ENCODE data around the gene SIX2.
"Not testable (repeated sequence)": the region's sequence is repeated elsewhere in the genome, so short reads cannot be mapped to it uniquely, and the experiment has no call there.

SIX2 gene

DNA sequence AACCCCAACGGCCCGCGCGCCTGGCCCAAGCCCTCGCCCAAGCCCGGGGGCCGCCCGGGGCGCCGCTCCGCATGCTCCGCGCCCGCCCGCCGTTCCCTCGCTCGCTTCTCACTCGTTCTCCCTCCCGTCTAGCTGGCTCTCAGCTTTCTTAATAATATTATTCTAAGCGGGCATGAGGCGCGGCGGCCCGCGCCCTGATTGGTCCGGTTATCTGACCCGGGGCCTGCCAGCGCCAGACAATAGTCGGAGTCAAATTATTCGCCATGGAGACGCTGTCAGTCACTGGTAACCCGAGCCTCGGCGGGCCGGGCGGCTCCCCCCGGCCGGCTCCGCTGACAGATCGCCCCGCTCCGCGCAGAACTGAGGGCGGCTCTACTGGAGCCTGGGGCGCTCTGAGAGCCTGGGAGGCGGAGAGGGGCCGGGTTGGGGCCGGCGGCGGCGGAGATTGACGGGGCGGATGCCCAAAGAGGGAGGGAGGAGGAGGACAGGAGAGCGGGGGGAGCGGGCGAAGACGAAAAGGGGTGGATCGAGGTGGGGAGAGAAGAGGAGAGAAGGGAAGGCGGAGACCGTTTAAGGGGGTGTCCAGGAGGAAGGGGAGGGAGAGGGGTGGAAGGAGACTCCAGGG, at the start of gene SIX2:
SIX2 (minus strand) TSS at position 150 of the 625 bp plus-strand sequence. CDS start 342 bp downstream, outside the sequence.
- peak; percentile 93 for DNase-seq (ENCODE audit: low read depth)
- peak within 1 kb of the TSS; percentile 60 for H3K4me3 ChIP-seq (ENCODE audit: low read depth, low read length)

DNA sequence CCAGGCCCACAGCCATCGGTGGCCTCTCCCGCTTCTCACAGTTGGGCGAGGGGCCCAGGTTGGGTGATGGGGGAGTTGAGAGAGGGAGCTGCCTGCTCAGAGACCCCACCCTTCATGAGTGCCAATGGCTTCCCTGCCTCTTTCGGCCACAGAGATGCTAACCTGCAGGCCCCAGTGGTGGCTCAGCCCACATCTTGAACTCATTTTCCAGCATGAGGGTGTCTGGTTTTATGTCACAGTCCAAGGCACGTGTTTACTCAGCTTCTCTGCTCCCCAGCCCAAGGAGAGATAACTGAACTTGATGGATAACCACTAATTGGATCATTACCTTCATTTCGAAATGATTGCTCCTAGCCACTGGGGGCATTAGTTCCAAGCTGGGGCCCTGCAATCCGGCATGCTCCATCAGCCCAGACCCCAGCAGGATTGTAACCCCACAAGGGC, 45.9 kb upstream of the SIX2 start:
- DNase-seq (ENCODE audit: low read depth) = no peak
- H3K4me3 ChIP-seq (ENCODE audit: low read depth, low read length) = no peak overlapping the region

DNA sequence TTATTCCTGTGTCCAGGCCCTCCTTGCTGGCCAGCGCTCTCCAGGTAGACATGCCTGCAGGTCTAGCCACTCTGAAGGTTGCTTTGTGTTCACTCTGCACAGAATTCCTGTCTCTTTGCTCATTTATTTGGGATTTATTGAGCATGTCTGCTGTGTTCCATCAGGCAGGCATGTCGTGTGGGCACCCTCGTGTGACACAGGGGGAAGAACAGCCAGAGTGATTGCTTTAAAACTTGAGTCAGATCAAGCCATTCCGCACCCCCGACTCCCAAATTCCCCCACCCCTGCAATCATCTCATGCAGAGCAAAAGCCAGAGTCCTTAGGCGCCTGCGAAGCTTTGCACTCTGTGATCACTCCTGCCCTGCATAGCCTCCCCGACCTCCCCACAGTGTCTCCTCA, 44.7 kb upstream of the SIX2 start:
- DNase-seq (ENCODE audit: low read depth) = no peak
- H3K4me3 ChIP-seq (ENCODE audit: low read depth, low read length) = no peak overlapping the region

DNA sequence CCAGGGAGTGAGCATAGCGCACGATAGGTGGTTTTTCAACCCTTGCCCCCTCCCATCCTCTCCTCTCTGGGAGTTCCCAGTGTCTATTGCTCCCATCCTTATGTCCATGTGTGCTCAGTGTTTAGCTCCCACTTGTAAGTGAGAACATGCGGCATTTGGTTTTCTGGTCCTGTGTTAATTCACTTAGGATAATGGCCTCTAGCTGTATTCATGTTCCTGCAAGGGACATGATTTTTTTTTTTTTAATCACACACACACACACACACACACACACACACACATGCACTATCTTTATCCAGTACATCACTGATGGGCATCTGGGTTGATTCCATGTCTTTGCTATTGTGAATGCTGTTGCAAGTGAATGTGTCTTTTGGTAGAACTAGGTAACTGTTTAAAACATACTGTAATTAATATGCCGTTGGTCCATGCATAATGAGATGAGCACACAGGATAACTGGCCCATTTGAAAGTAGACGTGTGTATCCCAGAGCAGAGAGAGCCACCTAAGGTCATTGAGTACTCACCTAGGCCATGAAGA, 43.2 kb upstream of the SIX2 start:
- no peak overlapping the region for H3K4me3 ChIP-seq (ENCODE audit: low read depth, low read length)
- DNase-seq (ENCODE audit: low read depth) = no peak

- no peak for DNase-seq (ENCODE audit: low read depth)
- H3K4me3 ChIP-seq (ENCODE audit: low read depth, low read length) = no peak overlapping the region
These were observed 40.5 kb upstream of the SIX2 start for GRCh38 chr2:45049569-45050336.

GRCh38 chr2:45047301-45047700, 38.0 kb upstream of the SIX2 start:
- no peak for DNase-seq (ENCODE audit: low read depth)
- no peak overlapping the region for H3K4me3 ChIP-seq (ENCODE audit: low read depth, low read length)

DNA sequence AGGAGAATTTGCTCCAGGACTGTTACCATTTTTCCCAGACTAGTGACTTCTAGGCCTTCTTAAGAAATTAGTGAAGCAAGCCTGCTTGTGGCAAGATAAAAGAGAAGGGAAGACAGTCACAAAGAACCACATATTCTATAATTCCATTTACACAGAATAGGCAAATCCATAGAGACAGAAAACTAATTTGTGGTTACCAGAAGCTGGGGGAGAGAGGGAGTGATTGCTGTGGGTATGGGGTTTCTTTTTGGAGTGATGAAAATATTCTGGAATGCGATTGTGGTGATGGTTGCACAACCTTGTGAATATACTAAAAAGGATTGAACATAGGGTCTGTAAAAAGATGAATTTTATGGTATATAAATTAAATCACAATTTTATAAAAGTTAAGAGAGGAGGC, 37.5 kb upstream of the SIX2 start:
- H3K4me3 ChIP-seq (ENCODE audit: low read depth, low read length) = no peak overlapping the region
- peak; percentile 27 for DNase-seq (ENCODE audit: low read depth)

GRCh38 chr2:45045706-45046105, 36.5 kb upstream of the SIX2 start:
- H3K4me3 ChIP-seq (ENCODE audit: low read depth, low read length) = no peak overlapping the region
- no peak for DNase-seq (ENCODE audit: low read depth)

DNA sequence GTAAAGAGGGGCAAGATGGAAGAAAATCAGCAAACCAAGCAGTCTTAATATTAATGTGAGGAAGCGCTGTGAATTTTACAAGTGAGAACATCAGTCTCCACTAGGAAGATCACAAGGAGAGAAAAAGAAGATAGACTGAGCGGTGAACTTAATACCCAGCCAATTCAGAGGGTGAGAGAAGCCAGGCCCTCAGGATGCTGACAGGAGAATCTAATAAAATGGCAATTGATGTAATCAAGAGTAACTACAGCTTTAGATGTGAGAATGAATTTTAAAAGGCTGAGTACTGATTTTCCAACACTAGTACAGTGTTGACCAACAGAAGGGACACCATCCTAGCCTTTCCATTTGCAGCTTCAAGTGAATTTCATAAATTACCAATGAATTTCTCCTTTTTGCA, 35.7 kb upstream of the SIX2 start:
- H3K4me3 ChIP-seq (ENCODE audit: low read depth, low read length) = no peak overlapping the region
- no peak for DNase-seq (ENCODE audit: low read depth)

DNA sequence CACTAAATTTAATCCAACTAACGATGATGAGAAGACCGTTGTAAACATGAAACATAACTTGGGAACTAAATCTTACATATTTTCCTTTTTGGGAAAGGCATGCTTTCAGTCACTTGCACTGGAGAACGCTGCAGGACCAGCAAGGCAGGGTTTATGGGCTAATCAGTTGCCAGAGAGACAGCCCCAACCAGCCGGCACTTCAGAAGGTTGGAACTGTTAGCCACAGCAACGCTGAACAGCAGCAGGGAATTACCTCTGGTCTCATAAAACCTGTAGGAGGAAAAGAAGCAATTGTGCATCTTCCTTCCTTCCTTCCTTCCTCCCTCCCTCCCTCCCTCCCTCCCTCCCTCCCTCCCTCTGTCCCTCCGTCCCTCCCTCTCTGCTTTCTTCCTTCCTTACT, 33.9 kb upstream of the SIX2 start:
- H3K4me3 ChIP-seq (ENCODE audit: low read depth, low read length) = no peak overlapping the region
- DNase-seq (ENCODE audit: low read depth) = no peak

DNA sequence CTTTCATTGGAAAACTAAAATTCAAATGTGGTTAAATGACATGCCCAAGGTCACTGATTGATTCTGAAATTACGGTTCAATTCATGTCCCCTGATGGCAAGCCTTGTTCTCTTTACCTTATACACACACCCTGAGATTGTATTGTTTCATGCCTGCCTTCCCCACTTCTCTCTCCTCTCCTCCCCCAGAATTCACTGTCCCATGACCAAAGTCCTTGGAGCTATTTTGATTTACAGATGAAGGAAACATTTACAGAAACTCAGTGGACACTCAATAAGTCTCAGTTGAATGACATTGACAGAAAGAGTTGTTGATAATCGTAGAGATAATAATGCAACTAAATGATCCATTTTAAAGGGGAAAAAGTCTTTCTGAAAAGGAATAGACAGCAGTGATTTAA, 33.1 kb upstream of the SIX2 start:
- no peak for DNase-seq (ENCODE audit: low read depth)
- no peak overlapping the region for H3K4me3 ChIP-seq (ENCODE audit: low read depth, low read length)

DNA sequence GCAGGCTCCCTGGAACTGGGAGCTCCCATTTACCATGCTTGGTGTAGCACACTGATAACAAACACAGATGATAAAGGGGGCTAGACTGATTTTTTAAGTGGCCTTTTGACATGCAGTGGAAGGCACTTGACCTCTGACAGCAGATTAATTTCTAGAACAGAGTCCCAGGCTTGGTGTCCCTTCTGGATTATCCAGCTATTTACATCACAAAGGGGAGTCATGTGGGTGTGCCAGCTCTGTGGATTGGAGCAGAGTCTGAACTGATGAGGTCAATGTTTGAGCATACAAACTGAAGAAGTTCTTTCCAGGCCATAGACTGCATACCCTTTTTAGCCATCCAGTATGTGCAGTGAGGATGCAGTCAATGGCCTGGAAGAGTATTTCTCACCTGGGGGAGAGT, 31.5 kb upstream of the SIX2 start:
- H3K4me3 ChIP-seq (ENCODE audit: low read depth, low read length) = no peak overlapping the region
- no peak for DNase-seq (ENCODE audit: low read depth)

DNA sequence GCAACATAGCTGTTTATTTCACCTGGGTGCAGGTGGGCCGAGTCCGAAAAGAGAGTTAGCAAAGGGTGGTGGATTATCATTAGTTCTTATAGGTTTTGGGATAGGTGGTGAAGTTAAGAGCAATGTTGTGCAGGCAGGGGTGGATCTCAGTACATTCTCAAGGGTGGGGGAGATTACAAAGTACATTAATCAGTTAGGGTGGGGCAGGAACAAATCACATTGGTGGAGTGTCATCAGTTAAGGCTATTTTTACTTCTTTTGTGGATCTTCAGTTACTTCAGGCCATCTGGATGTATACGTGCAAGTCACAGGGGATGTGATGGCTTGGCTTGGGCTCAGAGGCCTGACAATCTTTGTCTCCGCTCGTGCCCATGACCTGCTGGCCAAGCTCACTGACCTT, 30.6 kb upstream of the SIX2 start:
- not testable (repeated sequence) for DNase-seq (ENCODE audit: low read depth); H3K4me3 ChIP-seq (ENCODE audit: low read depth, low read length)

DNA sequence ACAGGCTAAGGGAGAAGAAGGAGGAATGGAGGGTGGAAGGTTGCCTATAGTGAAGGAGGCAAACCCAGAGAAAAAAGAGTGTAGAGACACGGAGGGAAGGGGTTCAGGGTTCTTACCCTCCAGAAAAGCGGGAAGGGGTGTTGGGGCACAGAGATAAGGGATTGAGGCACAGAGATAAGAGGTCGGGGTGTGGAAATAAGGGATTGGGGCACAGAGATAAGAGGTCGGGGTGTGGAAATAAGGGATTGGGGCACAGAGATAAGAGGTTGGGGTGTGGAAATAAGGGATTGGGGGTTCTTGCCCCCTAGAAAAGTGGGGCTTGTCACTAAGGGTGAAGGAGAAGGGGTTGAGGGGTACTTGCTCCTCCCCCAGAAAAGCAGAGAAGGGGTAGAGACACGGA, 29.6 kb upstream of the SIX2 start:
- H3K4me3 ChIP-seq (ENCODE audit: low read depth, low read length); DNase-seq (ENCODE audit: low read depth): not testable (repeated sequence)

GRCh38 chr2:45033302-45033701, 24.1 kb upstream of the SIX2 start:
- DNase-seq (ENCODE audit: low read depth) = no peak
- H3K4me3 ChIP-seq (ENCODE audit: low read depth, low read length) = no peak overlapping the region

DNA sequence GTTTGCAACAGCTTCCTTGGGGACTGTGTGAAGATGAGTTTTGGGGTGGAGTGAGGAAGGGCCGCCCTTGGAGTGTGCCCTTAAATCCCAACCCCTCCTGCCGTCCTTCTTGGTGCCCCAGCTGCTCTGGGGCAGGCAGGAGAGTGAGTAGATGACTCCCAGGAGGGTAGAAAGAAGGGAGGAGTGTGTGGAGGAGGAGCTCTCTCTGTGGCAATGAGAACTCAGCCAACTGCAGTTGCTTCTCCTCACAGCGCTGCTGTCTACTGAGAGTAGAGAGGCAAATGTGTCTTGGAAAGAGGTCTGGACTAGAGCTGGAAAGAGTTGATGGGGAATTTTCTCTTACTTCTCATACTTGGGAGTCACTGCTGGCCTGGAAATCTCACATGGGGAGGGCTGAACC, 21.8 kb upstream of the SIX2 start:
- H3K4me3 ChIP-seq (ENCODE audit: low read depth, low read length) = no peak overlapping the region
- no peak for DNase-seq (ENCODE audit: low read depth)

- no peak for DNase-seq (ENCODE audit: low read depth)
- no peak overlapping the region for H3K4me3 ChIP-seq (ENCODE audit: low read depth, low read length)
These were observed 21.3 kb upstream of the SIX2 start for GRCh38 chr2:45030553-45030952.

DNA sequence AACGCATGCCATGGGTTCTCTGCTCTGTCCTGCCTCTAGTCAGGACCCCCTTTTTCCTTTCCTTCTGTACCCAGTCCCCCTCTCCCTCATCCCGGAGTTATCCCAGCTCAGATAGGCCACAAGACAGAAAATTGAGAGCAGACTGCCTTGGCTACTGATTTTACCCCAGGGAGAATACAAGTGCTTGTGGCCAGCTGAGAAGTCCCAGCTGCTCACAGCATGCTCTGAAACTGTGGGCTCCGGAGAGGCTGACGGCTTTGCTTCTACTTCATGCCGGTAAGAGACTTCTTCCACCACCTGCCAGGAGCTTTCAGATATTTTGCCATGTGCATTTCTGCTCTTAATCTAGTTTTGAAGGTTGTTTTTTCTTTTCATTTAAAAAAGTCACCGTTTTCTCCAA, 20.0 kb upstream of the SIX2 start:
- H3K4me3 ChIP-seq (ENCODE audit: low read depth, low read length) = no peak overlapping the region
- DNase-seq (ENCODE audit: low read depth) = no peak

DNA sequence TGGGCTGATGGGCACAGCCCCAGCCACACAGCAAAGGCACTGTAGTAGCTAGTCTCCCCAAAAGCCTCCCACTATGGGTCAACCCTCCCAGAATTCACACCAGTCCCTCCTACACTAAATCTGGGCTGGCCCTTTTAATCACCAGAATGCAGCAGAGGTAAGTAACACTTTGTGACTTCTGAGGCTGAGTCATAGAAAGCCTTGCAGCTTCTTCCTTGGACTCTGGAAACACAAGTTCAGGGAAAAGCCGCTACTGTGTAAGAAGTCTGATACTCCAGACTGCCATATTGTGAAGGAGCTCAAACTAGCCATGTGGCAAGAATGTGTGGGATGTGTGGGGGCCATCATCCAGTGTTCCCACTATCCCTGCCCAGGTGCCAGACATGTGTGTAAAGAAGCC, 19.0 kb upstream of the SIX2 start:
- DNase-seq (ENCODE audit: low read depth) = no peak
- H3K4me3 ChIP-seq (ENCODE audit: low read depth, low read length) = no peak overlapping the region

DNA sequence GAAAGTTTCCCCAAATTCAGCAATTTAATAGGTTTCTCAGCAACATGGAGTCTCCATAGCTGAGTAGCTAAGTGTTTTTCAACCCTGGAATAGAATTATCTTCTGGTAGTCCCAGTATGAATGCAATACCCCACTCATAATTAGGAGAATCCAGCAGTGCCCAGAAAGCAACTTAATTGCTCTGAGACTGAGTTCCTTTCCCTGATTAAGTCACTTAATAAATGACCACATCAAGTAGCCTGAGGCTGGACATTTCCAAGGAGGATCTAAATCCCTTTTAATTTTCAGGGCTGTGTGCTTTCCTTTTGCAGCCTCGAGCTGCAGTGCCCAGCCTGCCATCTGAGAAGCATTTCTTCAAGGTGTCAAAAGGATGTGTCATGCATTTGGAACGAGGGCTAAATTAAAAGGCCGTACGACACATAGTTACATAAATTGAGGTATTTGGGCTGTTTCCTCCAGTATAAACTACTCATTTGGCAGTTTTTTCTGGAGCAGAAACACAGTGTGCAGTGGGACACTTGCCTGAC, 17.7 kb upstream of the SIX2 start:
- H3K4me3 ChIP-seq (ENCODE audit: low read depth, low read length) = no peak overlapping the region
- DNase-seq (ENCODE audit: low read depth) = no peak

Measured in skeletal muscle cell (primary cell).